Stimulated activated CD4-positive, alpha-beta T cell treated with anti-CD3 and anti-CD28 coated beads, Interleukin-15, amount 100 ng/mL, for 48 hours (primary cell): ENCODE data around the gene CDH3.
"Not testable (repeated sequence)": the region's sequence is repeated elsewhere in the genome, so short reads cannot be mapped to it uniquely, and the experiment has no call there.

Source experiments
- DNase-seq, 2 donors: peaks; one replicate each; pipeline ENCODE4 v3.0.0-alpha.2; 2020; ENCODE audit warnings: low read depth in 2 of 2

CDH3 gene

GRCh38 chr16:68704232-68704867 lies 59.2 kb downstream of the CDH3 start:
- DNase-seq, result peak; percentile 38 to 50

DNA sequence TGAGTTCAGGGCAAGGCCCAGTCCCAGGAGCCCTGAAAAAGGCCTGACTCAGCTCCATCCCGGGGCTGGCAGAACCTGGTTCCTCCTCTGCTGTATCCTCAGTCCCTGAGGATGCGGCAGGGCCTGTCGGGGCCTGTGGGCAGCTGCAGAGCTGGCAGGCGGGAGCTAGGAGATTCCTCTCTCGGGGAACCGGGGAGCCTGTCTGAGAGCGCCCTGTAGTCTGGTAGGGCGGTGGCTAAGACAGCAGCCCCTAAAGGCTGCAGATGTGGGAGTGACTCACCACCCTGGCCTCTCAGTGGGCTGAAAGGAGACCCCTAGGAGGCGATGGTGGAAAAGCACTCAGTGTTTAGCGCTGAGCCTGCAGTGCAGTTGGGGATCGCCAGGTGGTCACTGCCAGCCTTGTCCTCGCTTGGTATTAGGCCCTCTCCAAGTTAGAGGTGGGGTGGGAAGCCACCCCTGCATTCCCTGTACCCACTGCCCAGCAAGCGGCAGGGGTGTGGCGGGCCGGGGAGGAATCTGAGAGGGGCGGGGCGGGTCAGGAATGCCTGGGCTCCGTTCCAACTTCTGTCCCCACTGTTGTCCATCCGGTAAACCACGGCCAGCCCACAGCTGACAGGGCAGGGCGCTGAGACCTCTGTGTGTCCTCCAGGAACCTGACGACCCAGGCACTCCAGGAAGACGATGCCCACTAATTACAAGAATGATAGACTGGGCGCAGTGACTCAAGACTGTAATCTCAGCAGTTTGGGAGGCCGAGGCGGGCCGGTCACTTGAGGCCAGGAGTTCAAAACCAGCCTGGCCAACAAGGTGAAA lies 62.4 kb downstream of the CDH3 start:
- no peak for DNase-seq

DNA sequence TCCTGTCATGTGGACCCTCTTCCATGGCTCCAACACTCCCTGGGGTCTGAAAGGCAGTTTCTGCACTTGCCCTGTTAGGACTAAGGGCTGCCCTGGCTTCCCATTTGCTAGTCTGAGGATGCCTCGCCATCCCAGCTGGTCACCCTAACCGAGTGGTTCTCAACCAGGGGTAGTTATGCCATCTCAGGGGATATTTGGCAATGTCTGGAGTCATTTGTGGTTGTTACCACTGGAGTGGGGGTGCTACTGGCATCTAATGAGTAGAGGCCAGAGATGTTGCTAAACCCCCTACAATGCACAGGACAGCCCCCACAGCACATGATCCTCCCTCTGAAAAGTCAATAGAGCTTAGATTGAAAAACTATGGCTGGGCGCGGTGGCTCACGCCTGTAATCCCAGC lies 65.1 kb downstream of the CDH3 start:
- no peak for DNase-seq

DNA sequence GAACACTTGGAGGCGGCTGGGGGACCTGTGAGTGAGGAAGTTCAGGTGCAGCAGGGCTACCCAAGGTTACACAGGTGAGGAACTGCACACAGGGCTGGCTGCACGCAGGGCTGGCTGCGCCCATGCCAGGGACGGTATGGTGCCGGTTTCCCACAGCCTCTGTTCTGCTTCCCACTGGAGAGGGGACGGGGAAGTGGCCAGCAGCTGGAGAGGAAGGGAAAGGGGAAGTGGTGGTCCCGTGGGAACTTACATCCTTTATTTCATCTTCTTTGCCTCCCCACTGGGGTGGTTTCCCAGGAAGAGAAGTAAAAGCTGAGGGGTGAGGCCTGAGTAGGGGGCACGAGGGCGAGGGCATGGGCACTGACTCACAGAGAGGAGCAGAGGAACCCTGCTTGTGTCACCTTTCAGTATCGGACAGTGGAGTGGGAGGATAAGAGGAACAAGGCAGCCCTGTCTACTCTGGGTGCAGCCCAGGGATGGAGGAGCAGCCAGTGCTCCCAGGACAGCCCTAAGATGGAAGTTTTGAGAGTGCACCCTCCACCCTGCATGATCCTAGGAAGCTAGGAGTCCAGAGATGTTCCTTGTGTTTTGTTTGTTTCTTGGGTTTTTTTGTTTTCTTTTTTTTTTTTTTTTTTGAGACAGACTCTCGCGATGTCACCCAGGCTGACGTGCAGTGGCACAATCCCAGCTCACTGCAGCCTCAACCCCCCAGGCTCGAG lies 66.5 kb downstream of the CDH3 start:
- DNase-seq, result peak in 1 of 2 donors; percentile 10

DNA sequence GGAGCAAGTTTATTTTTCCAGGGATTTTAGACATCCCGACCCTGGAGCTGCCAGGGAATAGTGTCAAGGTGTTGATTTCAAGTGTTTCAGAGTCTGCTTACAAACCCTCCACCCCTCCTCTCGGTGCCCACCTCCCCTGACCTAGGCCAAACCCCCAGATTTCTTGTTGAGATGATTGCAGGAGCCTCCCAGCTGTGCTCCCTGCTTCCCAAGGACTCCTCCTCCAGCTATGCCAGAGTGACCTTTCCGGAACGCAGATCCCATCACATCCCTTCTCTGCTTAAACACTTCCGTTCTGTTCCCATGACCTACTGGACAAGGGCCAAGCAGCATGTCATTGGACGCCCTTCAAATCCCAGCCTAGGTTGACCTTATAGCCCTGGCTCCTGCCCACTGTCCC lies 68.3 kb downstream of the CDH3 start:
- no peak for DNase-seq

DNA sequence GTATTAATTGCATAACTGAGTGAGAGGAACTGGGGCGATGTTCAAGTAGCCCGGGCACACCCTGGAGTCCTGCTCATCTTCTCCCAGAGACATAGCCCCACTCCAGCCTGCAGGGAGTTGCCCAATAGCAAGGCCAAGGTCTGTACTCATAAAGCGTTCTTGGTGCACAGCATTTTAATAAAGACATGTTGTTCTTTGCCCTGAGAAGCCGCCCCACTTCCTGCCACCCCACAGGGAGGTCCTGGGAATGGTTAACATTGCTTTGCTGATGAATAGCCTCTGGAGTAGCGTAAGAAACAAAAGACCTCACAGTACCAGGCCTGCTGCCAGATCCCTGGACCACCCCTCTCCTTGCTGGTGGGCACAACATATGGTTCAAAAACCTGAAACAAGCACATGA lies 70.4 kb downstream of the CDH3 start:
- DNase-seq, result no peak

- DNase-seq, result not testable (repeated sequence)
Observed at GRCh38 chr16:68716516-68716915, 71.4 kb downstream of the CDH3 start.

DNA sequence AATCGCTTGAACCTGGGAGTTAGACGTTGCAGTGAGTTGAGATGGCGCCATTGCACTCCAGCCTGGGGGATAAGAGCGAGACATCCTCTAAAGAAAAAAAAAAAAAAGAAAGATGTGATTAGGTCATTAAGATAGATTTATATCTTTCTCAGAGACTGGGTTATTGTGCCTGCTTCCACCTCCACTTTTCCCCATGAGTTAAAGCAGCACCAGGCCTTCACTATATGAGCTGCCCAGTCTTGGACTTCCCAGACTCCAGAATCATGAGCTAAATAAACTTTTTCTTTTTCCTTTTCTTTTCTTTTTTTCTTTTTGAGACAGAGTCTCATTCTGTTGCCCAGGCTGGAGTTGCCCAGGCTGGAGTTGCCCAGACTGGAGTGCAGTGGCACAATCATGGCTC lies 72.6 kb downstream of the CDH3 start:
- DNase-seq, result no peak

- DNase-seq, result no peak
Observed at GRCh38 chr16:68718590-68718989, 73.5 kb downstream of the CDH3 start.

DNA sequence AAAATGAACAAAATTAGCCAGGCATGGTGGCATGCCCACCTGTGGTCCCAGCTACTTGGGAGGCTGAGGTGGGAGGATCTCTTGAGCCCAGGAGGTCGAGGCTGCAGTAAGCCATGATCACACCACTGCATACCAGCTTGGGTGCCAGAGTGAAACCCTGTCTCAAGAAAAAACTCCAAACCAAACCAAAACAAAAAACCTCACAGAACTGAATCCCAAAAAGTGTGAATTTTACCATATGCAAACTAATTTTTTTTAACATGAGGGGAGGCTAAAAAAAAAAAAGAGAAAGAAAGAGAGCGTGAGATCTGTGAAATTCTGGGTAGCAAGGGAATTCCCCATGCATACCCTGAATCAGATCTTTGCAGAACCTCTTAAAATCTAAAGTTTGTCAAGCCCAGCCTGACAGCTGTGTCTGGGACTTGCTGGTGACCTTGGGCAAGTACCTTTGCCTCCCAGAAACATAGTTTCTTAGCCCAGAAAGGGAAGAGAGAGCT lies 74.9 kb downstream of the CDH3 start:
- DNase-seq, result no peak

- no peak for DNase-seq
Observed at GRCh38 chr16:68722119-68723024, 77.3 kb downstream of the CDH3 start.

DNA sequence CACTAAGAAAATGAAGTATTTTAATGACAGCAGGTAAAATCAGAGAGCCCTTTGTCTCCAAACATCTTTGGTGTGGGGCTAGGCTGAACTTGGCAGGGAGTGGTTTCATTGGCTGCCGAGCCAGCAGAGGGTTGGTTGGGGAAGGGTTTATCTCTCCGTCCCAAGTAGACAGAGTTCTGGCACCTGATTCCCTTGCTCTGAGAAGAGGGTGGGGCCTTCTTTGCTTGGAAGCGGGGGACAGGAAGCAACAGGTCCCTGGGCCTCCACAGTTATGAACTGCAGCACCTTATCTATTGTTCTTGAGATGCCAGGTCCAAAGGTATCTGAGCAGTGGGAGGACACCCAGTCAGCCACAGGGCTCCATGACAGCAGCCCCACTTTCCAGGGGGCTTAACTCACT lies 79.7 kb downstream of the CDH3 start:
- no peak for DNase-seq

- no peak for DNase-seq
Observed at GRCh38 chr16:68728523-68728922, 83.4 kb downstream of the CDH3 start.

DNA sequence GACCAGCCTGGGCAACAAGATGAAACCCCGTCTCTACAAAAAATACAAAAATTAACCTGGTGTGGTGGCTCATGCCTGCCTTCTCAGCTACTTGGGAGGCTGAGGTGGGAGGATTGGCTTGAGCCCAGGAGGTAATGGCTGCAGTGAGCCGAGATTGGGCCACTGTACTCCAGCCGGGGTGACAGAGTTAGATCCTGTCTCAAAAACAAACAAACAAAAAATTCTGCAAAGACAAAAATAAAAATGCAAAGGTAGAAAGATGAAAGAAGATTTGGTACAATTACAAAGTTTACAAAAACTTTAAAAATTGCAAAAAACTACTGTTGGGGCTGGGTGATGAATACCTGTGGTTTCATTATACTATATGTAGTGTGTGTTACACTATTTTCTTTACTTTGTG lies 86.5 kb downstream of the CDH3 start:
- no peak for DNase-seq

DNA sequence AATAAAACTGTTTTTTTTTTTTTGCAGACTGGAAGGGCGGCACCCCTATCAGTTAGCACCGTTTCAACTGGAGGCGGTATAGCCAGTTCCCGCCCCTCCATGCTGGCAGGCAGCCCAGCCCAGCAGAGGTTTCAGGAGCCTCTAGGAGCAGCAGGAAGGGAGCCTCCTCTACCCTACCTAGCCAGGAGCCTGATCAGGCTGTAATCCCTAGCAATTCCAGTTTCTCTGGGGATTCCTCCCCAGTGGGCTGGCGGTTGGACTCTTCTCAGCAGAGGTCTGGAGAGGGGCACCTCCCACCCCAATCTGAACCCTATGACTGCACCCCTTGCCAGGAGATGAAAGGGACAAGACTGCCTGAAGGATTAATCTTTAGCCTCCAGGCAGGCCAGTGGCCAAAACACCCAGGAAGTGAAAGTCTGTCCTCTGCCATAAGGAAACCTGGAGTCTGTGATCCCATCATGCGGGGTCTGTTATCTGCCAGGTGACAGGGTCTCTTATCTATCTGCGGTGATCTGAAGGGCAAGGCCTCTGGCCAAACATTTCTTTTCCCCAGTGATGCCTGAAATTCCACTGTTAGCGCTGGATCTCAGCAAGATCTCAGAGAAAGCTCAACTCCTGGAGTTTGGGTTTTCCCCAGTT lies 87.1 kb downstream of the CDH3 start:
- DNase-seq, result no peak

DNA sequence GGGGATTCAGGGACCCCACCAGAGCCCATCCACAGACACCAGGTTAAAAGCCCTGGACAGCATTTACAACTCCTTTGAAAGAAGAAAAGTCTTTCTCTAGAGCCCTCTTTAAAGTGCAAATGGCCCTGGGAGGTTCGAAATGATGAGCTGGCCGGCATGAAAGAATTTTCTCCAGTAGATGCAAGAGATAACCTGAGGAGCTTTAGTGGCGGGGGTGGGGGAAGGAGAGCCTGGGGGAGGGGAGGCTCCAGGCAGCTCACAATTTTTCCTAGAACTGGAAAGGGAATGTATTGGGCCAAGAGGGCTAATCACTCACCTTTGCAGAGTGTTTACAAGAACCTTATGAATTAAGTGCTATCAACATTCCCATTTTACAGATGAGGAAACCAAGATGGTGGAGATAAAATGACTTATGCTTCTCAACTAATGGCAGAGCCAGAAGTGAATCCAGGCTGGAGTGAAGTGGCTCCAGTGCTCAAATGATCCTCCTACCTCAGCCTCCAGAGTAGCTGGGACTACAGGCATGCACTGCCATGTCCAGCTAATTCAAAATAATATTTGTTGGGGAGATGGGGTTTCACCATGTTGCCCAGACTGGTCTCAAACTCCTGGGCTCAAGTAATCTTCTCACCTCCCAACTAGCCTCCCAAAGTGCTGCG lies 87.8 kb downstream of the CDH3 start:
- DNase-seq, result no peak

DNA sequence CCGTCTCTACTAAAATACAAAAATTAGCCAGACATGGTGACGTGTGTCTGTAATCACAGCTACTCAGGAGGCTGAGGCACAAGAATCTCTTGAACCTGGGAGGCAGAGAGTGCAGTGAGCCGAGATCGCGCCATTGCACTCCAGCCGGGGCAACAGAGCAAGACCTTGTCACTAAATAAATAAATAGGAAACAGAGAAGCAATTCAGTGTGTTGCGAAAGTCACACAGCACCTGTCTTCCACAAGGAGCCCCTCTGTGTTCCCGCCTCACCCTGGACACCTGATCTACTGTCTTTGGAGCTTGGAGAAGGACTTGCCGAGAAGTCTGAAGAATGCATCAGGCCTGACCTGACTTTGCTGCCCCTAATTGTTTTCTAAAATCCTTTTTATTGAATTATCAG lies 88.5 kb downstream of the CDH3 start:
- no peak for DNase-seq

GRCh38 chr16:68734782-68735181 lies 89.7 kb downstream of the CDH3 start:
- DNase-seq, result no peak

DNA sequence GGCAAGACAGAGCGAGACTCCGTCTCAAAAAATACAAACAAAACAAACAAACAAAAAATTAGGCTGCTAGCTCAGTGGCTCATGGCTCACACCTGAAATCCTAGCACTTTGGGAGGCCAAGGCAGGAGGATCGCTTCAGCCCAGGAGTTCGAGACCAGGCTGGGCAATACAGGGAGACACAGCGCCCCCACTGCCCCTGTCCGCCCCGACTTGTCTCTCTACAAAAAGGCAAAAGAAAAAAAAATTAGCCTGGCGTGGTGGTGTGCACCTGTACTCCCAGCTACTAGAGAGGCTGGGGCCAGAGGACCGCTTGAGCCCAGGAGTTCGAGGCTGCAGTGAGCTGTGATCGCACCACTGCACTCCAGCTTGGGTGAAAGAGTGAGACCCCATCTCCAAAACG lies 91.5 kb downstream of the CDH3 start:
- no peak for DNase-seq

DNA sequence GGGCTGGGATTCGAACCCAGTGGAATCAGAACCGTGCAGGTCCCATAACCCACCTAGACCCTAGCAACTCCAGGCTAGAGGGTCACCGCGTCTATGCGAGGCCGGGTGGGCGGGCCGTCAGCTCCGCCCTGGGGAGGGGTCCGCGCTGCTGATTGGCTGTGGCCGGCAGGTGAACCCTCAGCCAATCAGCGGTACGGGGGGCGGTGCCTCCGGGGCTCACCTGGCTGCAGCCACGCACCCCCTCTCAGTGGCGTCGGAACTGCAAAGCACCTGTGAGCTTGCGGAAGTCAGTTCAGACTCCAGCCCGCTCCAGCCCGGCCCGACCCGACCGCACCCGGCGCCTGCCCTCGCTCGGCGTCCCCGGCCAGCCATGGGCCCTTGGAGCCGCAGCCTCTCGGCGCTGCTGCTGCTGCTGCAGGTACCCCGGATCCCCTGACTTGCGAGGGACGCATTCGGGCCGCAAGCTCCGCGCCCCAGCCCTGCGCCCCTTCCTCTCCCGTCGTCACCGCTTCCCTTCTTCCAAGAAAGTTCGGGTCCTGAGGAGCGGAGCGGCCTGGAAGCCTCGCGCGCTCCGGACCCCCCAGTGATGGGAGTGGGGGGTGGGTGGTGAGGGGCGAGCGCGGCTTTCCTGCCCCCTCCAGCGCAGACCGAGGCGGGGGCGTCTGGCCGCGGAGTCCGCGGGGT lies 92.1 kb downstream of the CDH3 start, which contains the start of gene CDH1:
Gene CDH1 (plus strand): TSS at position 247 of the 684 bp plus-strand sequence. CDS start 124 bp downstream, at position 371.
- no peak for DNase-seq
